PC-9 (cell line): ENCODE data around the gene TSPYL4. TPM values are rescaled to one million over a fixed set of nuclear protein-coding genes. Genes with fewer than 3 reads are reported as not detected.

Source experiments
- BruUV-seq: library from RNA; stranded (reverse); fragments of 400-500 nt; replicated peaks from 2 replicates; lab custom pipeline; 2021; lab: Mats Ljungman, UMichigan
- CTCF ChIA-PET: fragments of 300-600 bp; sonication (Branson Sonifier 250); formaldehyde crosslinking; loops from one replicate; lab custom pipeline; 2022; ENCODE audit warnings: antibody characterized with exemption; lab: Charles Lee
- POLR2A ChIA-PET: fragments of 300-600 bp; sonication (Branson Sonifier 250); formaldehyde crosslinking; loops from one replicate; lab custom pipeline; 2022; ENCODE audit warnings: antibody characterized with exemption; ENCODE audit not compliant: unreplicated experiment; lab: Charles Lee
- DNase-seq, 2 experiments: peaks; one replicate each; pipeline versions ENCODE4 v3.0.0 to v3.0.0-alpha.2; 2015 to 2022; ENCODE audit warnings: mixed read lengths in 1 of 2
- H2AFZ ChIP-seq: fragments of 200-600 bp; sonication (generic); 2 replicates; pipeline ENCODE4 v1.8.1; 2017; ENCODE audit warnings: antibody characterized with exemption
- H3F3A ChIP-seq: fragments of 200-600 bp; sonication (generic); 2 replicates; pipeline ENCODE4 v1.8.1; 2017; ENCODE audit warnings: antibody characterized with exemption, mild to moderate bottlenecking, low read depth; ENCODE audit not compliant: insufficient read depth
- H3K27ac ChIP-seq: fragments of 200-600 bp; sonication (generic); 2 replicates; pipeline ENCODE4 v1.6.1; 2016; ENCODE audit warnings: mixed run types
- H3K27me3 ChIP-seq: fragments of 200-600 bp; sonication (generic); 2 replicates; pipeline ENCODE4 v1.6.1; 2016; ENCODE audit warnings: low read depth, mixed run types; ENCODE audit not compliant: insufficient read depth
- H3K36me3 ChIP-seq: fragments of 200-600 bp; sonication (generic); 2 replicates; pipeline ENCODE4 v1.6.1; 2016; ENCODE audit warnings: low read depth, mixed run types
- H3K4me1 ChIP-seq: fragments of 200-600 bp; sonication (generic); replicated peaks from 2 replicates; pipeline ENCODE4 v1.6.1; 2016; ENCODE audit warnings: mixed run types; ENCODE audit not compliant: insufficient read depth
- H3K4me2 ChIP-seq: fragments of 200-600 bp; sonication (generic); 2 replicates; pipeline ENCODE4 v1.6.1; 2017; ENCODE audit warnings: mixed run types
- H3K4me3 ChIP-seq: fragments of 200-600 bp; sonication (generic); 2 replicates; pipeline ENCODE4 v1.6.1; 2016; ENCODE audit warnings: mixed run types
- H3K79me2 ChIP-seq: fragments of 200-600 bp; sonication (generic); 2 replicates; pipeline ENCODE4 v1.6.1; 2017; ENCODE audit warnings: low read depth, mixed run types
- H3K9me2 ChIP-seq: fragments of 200-600 bp; sonication (generic); 2 replicates; pipeline ENCODE4 v1.8.1; 2017; ENCODE audit warnings: mild to moderate bottlenecking; ENCODE audit not compliant: insufficient read depth
- H3K9me3 ChIP-seq: fragments of 200-600 bp; sonication (generic); 2 replicates; pipeline ENCODE4 v1.8.1; 2016; ENCODE audit warnings: low read depth; ENCODE audit not compliant: insufficient read depth
- H4K20me1 ChIP-seq: fragments of 200-600 bp; sonication (generic); 2 replicates; pipeline ENCODE4 v1.8.1; 2017; ENCODE audit not compliant: insufficient read depth
- CTCF ChIP-seq: fragments of 200-600 bp; sonication (generic); conservative IDR thresholded peaks from 2 replicates; pipeline ENCODE4 v1.6.1; 2017; ENCODE audit warnings: mixed run types, antibody characterized with exemption, mild to moderate bottlenecking, moderate library complexity
- EZH2 ChIP-seq: fragments of 200-600 bp; sonication (generic); IDR thresholded peaks from 2 replicates; pipeline ENCODE4 v1.8.0; 2017; ENCODE audit warnings: antibody characterized with exemption, low read depth
- intact Hi-C: fragments of 100-400 bp; cut with micrococcal nuclease; formaldehyde crosslinking; loops from one replicate; pipeline ENCODE4 v1.10.0; 2022; ENCODE audit not compliant: unreplicated experiment
- total RNA-seq: library from RNA; stranded (reverse); gene quantifications from 2 replicates; pipeline ENCODE4 v1.2.3, GENCODE V29; 2021

The TSPYL4 gene
- total RNA-seq, 1 experiment from 2014 or later: 10.9 TPM

DNA sequence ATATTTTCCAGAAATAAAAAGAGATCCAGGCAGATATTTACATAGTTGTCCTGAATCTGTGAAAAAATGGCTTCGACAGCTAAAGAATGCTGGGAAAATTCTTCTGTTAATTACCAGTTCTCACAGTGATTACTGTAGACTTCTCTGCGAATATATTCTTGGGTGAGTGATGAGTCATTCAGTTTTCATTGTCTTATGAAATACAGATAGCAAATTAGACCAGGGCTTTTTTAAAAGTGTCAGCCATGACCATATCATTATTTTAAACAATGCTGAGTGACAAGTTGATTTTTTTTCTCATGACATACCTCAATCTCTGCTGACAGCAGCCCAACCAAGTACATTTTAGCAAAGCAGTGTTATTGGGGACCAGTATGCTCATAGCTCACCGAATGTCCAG is 32.8 kb downstream of the TSPYL4 start:
- no peak overlapping the region for H3K4me3 ChIP-seq

DNA sequence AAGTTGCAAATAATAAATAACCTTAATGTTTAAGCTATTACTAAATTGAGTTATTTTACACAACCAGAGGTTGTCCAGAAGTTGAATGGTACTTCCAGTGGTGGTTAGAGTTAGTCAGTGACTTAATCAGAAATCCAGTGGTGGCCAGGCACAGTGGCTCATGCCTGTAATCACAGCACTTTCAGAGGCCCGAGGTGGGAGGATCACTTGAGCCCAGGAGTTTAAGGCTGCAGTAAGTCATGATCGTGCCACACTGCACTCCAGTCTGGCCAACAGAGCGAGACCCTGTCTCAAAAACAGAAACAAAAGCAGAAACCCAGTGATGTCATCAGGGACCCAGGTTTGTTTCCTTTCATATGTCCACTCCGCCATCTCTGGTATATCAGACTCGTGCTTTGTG is 35.0 kb downstream of the TSPYL4 start:
- ChIA-PET CTCF (interaction anchor here (0.6 kb wide), 1 partner anchor 340 kb away, joined by 3 read pairs; no protein-coding TSS in a partner anchor), POLR2A (interaction anchor here (0.6 kb wide), 1 partner anchor 461 kb away, joined by 3 read pairs; no protein-coding TSS in a partner anchor)
- Histone ChIP-seq H3K27me3 (no peaks in the 10 kb centered on the region), H3K36me3 (no peaks in the 10 kb centered on the region), H3F3A (peaks cover 6% of the 10 kb centered on the region), H3K79me2 (no peaks in the 10 kb centered on the region), H3K9me3 (no peaks in the 10 kb centered on the region), H4K20me1 (no peaks in the 10 kb centered on the region), H3K27ac (no peak overlapping the region), H3K4me1 (no peaks in the 10 kb centered on the region), H3K9me2 (no peaks in the 10 kb centered on the region), H3K4me2 (no peak overlapping the region), H2AFZ (no peak overlapping the region), H3K4me3 (no peak overlapping the region)
- TF ChIP-seq CTCF (no peak), EZH2 (no peak)
- BruUV-seq: no TSS peak
- intact Hi-C loops: loop anchor here (5.0 kb wide), 2 partner anchors 353 to 428 kb away; partner anchors contain the start of gene RWDD1
- DNase-seq: no peak

More for the DNA sequence above, 32.8 kb downstream of the TSPYL4 start:
- no peak for DNase-seq
- POLR2A ChIA-PET: no interaction called here
- Histone ChIP-seq H3K27me3 (no peaks in the 10 kb centered on the region), H3F3A (peaks cover 6% of the 10 kb centered on the region), H2AFZ (no peak overlapping the region), H4K20me1 (no peaks in the 10 kb centered on the region), H3K27ac (no peak overlapping the region), H3K36me3 (no peaks in the 10 kb centered on the region), H3K79me2 (no peaks in the 10 kb centered on the region), H3K4me1 (no peaks in the 10 kb centered on the region), H3K9me2 (no peaks in the 10 kb centered on the region), H3K9me3 (no peaks in the 10 kb centered on the region), H3K4me2 (no peak overlapping the region)
- BruUV-seq: no TSS peak
- intact Hi-C loops: no loop called here
- CTCF ChIA-PET: interaction anchor here (0.6 kb wide), 1 partner anchor 29 kb away, joined by 4 read pairs; no protein-coding TSS in a partner anchor
- TF ChIP-seq EZH2: no peak
- no peak for TF ChIP-seq CTCF

DNA sequence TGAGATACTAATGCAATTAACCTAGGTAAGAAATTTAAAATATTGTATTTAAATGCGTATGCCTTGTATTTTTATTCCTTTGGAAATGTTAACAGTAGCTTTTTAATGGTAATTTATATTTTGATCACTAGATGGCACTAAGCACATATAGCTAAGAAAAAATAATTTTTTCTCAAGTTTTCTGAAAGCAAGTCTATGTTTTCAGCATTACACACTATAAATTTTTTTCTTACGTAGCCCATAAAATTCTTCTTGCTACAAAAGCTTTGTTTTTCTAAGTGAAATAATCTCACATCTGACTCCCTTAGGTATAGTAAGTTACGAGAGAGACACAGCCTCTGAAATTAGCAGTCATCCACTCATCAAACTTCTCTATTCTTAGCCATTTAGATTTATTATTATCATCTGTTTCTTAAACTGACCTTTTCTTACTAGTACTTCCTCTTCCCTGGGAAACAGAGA is 35.7 kb downstream of the TSPYL4 start:
- BruUV-seq: no TSS peak
- Histone ChIP-seq H3K79me2 (no peaks in the 10 kb centered on the region), H3K9me3 (no peaks in the 10 kb centered on the region), H4K20me1 (no peaks in the 10 kb centered on the region), H3K9me2 (no peaks in the 10 kb centered on the region), H3K27ac (no peak overlapping the region), H3K4me1 (no peaks in the 10 kb centered on the region), H3K36me3 (no peaks in the 10 kb centered on the region), H3K27me3 (no peaks in the 10 kb centered on the region), H3K4me3 (no peak overlapping the region), H3K4me2 (no peak overlapping the region), H3F3A (peaks cover 6% of the 10 kb centered on the region), H2AFZ (no peak overlapping the region)
- TF ChIP-seq CTCF (peak; percentile 78), EZH2 (no peak)
- ChIA-PET CTCF (interaction anchor here (0.5 to 2.0 kb wide), 4 partner anchors 39 to 343 kb away, joined by 3 to 6 read pairs (median 4); no protein-coding TSS in a partner anchor), POLR2A (interaction anchor here (0.5 kb wide), 1 partner anchor 59 kb away, joined by 22 read pairs; no protein-coding TSS in a partner anchor)
- DNase-seq: no peak
- intact Hi-C loops: loop anchor here (5.0 kb wide), 2 partner anchors 354 to 429 kb away; partner anchors contain the start of gene RWDD1
